Endothelial cell of umbilical vein (primary cell): ENCODE results near the gene NGEF. TPM values are rescaled to one million over a fixed set of nuclear protein-coding genes. Genes with fewer than 3 reads are reported as not detected.

Source experiments
- BruUV-seq: library from RNA; stranded (reverse); fragments of 400-500 nt; replicated peaks from 2 replicates; lab custom pipeline; 2021; lab: Mats Ljungman, UMichigan
- CTCF ChIA-PET: fragments of 300-600, 350-600 bp; sonication (Branson Sonifier 250); formaldehyde crosslinking; loops from one replicate; lab custom pipeline; 2021; ENCODE audit warnings: antibody characterized with exemption, inconsistent platforms; lab: Charles Lee
- POLR2A ChIA-PET: fragments of 300-600, 350-600 bp; sonication (Branson Sonifier 250); formaldehyde crosslinking; loops from one replicate; lab custom pipeline; 2021; ENCODE audit warnings: antibody characterized with exemption, inconsistent platforms; lab: Charles Lee
- DNase-seq: peaks from one replicate; pipeline ENCODE4 v3.0.0-alpha.2; 2011; ENCODE audit warnings: low read depth, low spot score
- FAIRE-seq: peaks from 2 replicates; lab custom pipeline; 2011; peaks lifted over from hg19 to GRCh38; lab: Jason Lieb, UNC
- H2AFZ ChIP-seq: 2 replicates; pipeline ENCODE4 v1.6.0; 2012; ENCODE audit warnings: low read depth, low read length, control low read depth, inconsistent platforms
- H3K27ac ChIP-seq: 2 replicates; pipeline ENCODE4 v1.5.1; 2011; ENCODE audit warnings: low read depth, mild to moderate bottlenecking, control low read depth, low read length, moderate library complexity; ENCODE audit not compliant: insufficient read depth
- H3K27me3 ChIP-seq, 2 experiments: 2 replicates each; pipeline versions ENCODE4 v1.6.0 to v1.6.1; 2011; ENCODE audit warnings: low read length in 2 of 2, mixed read lengths in 1 of 2; ENCODE audit not compliant: control insufficient read depth in 2 of 2, insufficient read depth in 2 of 2
- H3K36me3 ChIP-seq, 2 experiments: 2 replicates in 1 of 2; 3 replicates in 1 of 2; pipeline ENCODE4 v1.5.1; 2011; ENCODE audit warnings: low read length in 2 of 2, mild to moderate bottlenecking in 1 of 2, moderate library complexity in 1 of 2; ENCODE audit not compliant: control insufficient read depth in 2 of 2, insufficient read depth in 2 of 2; ENCODE audit errors: extremely low read depth in 1 of 2
- H3K4me1 ChIP-seq: 3 replicates; pipeline ENCODE4 v1.5.1; 2011; ENCODE audit warnings: mild to moderate bottlenecking, low read length; ENCODE audit not compliant: control insufficient read depth, insufficient read depth; ENCODE audit errors: extremely low read depth
- H3K4me2 ChIP-seq: 2 replicates; pipeline ENCODE4 v1.6.1; 2011; ENCODE audit warnings: low read length, control low read depth, mixed read lengths; ENCODE audit not compliant: insufficient read depth
- H3K4me3 ChIP-seq, 3 experiments: fragments of 200-600 bp in 1 of 3; sonication (generic), shearing (Covaris generic) in 1 of 3; replicated peaks in 1 of 3; 2 replicates each; pipeline ENCODE4 v1.5.1; 2011 to 2016; ENCODE audit warnings: control low read depth in 3 of 3, low read length in 3 of 3, mild to moderate bottlenecking in 2 of 3, inconsistent platforms in 1 of 3, low read depth in 1 of 3, moderate library complexity in 1 of 3; ENCODE audit not compliant: insufficient read depth in 1 of 3
- H3K79me2 ChIP-seq: 2 replicates; pipeline ENCODE4 v1.6.0; 2012; ENCODE audit warnings: low read length, inconsistent platforms; ENCODE audit not compliant: control insufficient read depth, insufficient read depth
- H3K9ac ChIP-seq: replicated peaks from 2 replicates; pipeline ENCODE3; 2011; ENCODE audit warnings: low read length, control low read depth; ENCODE audit not compliant: insufficient read depth; ENCODE audit errors: extremely low read depth
- H3K9me1 ChIP-seq: replicated peaks from 3 replicates; pipeline ENCODE4 v1.6.0; 2011; ENCODE audit warnings: mild to moderate bottlenecking, low read length; ENCODE audit not compliant: control insufficient read depth, insufficient read depth; ENCODE audit errors: extremely low read depth
- H3K9me3 ChIP-seq: replicated peaks from 2 replicates; pipeline ENCODE4 v1.5.1; 2012; ENCODE audit warnings: low read length, inconsistent platforms; ENCODE audit not compliant: control insufficient read depth, insufficient read depth
- H4K20me1 ChIP-seq: replicated peaks from 2 replicates; pipeline ENCODE3; 2011; ENCODE audit warnings: mild to moderate bottlenecking, low read length; ENCODE audit not compliant: control insufficient read depth, insufficient read depth; ENCODE audit errors: extremely low read depth
- CTCF ChIP-seq, 2 donors: IDR thresholded peaks; 1 replicate in 1 of 2; 2 replicates in 1 of 2; pipeline ENCODE4 v1.5.1; 2011; ENCODE audit warnings: low read length in 2 of 2, mild to moderate bottlenecking in 2 of 2, moderate library complexity in 2 of 2, control low read depth in 1 of 2, inconsistent platforms in 1 of 2, low read depth in 1 of 2; ENCODE audit not compliant: insufficient read depth in 1 of 2; ENCODE audit errors: extremely low read depth in 1 of 2
- EZH2 ChIP-seq: IDR thresholded peaks from 2 replicates; pipeline ENCODE4 v1.6.1; 2012; ENCODE audit warnings: borderline replicate concordance, low read depth, mild to moderate bottlenecking, moderate library complexity, low read length, inconsistent platforms; ENCODE audit not compliant: severe bottlenecking
- FOS ChIP-seq: IDR thresholded peaks from 2 replicates; pipeline ENCODE4 v1.6.1; 2011; ENCODE audit warnings: mild to moderate bottlenecking, low read length, moderate library complexity, borderline replicate concordance; ENCODE audit not compliant: insufficient read depth
- GATA2 ChIP-seq: IDR thresholded peaks from 2 replicates; pipeline ENCODE4 v1.7.0; 2011; ENCODE audit warnings: low read depth, mild to moderate bottlenecking, moderate library complexity, mixed read lengths, low read length; ENCODE audit not compliant: insufficient read length, insufficient read depth
- JUN ChIP-seq: IDR thresholded peaks from 2 replicates; pipeline ENCODE4 v1.6.1; 2011; ENCODE audit warnings: borderline replicate concordance, low read depth; ENCODE audit not compliant: insufficient read length, insufficient read depth
- MAX ChIP-seq: IDR thresholded peaks from 2 replicates; pipeline ENCODE4 v1.6.1; 2011; ENCODE audit not compliant: insufficient read depth, insufficient read length
- MYC ChIP-seq: IDR thresholded peaks from one replicate; pipeline ENCODE4 v1.6.1; 2011; ENCODE audit warnings: mild to moderate bottlenecking, low read depth, low read length
- POLR2A ChIP-seq: IDR thresholded peaks from 2 replicates; pipeline ENCODE4 v1.6.1; 2012; ENCODE audit warnings: low read depth, mild to moderate bottlenecking, control low read depth, low read length
- POLR2AphosphoS5 ChIP-seq: IDR thresholded peaks from 2 replicates; pipeline ENCODE4 v1.6.1; 2012; ENCODE audit warnings: low read depth, mild to moderate bottlenecking, control low read depth, low read length, moderate library complexity; ENCODE audit not compliant: insufficient read depth
- dilution Hi-C: fragments of 300-500 bp; cut with MboI; formaldehyde crosslinking; loops from one replicate; pipeline ENCODE4 v1.15.0; 2019; ENCODE audit warnings: low sequenced_read_pairs; ENCODE audit not compliant: extremely low pct_ligation_motif_present
- intact Hi-C: fragments of 100-400 bp; cut with micrococcal nuclease; formaldehyde crosslinking; loops from one replicate; pipeline ENCODE4 v1.10.0; 2022
- polyA plus RNA-seq, 4 experiments: library from polyadenylated mRNA; depleted of rRNA in 3 of 4; stranded (reverse) in 3 of 4; unstranded in 1 of 4; fragments of >200 nt; gene quantifications; 2 replicates each; pipeline versions ENCODE4 v1.2.1 to v1.2.3, GENCODE V29; 2011 to 2012; ENCODE audit warnings: missing spikeins in 1 of 4
- total RNA-seq: library from RNA; stranded (reverse); gene quantifications from 2 replicates; pipeline ENCODE4 v1.2.3, GENCODE V29; 2021

The NGEF gene
- total and polyA plus RNA-seq, 2 donors (not counting 3 experiments of a cell fraction or from before 2014, with no cell fraction given), result 0.22 to 0.41 TPM

DNA sequence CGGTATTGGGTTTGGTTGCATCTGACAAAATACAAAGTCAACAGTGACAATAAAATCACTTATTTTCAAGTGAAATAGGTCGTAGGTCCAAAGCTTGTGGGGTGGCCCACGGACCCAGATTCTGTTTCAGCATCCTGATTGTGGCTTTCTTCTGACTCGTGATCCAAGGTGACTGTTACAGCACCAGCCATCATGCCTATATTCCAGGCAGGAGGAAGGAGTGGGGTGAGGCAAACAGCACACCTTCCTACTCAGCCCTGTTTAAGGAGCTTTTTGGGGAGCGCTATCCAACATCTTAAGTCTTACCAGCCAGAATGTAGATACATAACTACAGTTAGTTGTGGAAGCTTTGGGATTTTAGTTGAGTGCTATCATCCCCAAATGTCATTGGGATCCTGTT, 151.7 kb downstream of the NGEF start:
- Histone ChIP-seq H3K9me1 (no peaks in the 10 kb centered on the region), H3K9me3 (no peaks in the 10 kb centered on the region), H3K4me2 (no peak overlapping the region), H3K79me2 (no peaks in the 10 kb centered on the region), H3K4me1 (no peaks in the 10 kb centered on the region), H4K20me1 (no peaks in the 10 kb centered on the region), H3K4me3 (no peak overlapping the region), H3K36me3 (peaks cover 3 to 20% of the 10 kb centered on the region in 2 experiments), H3K27ac (no peak overlapping the region), H3K27me3 (no peaks in the 10 kb centered on the region), H3K9ac (no peak overlapping the region), H2AFZ (no peak overlapping the region)
- BruUV-seq, result no TSS peak
- no peak for FAIRE-seq
- no peak for DNase-seq
- no peak for TF ChIP-seq GATA2
- no peak for TF ChIP-seq JUN
- no peak for TF ChIP-seq CTCF (IDR thresholded peaks at IDR 0.05; ENCODE audit: extremely low read depth in 1 of 2, insufficient read depth in 1 of 2, low read depth in 1 of 2, low read length in 2 of 2)
- no peak for TF ChIP-seq EZH2
- TF ChIP-seq MYC, result no peak
- TF ChIP-seq FOS, result no peak
- no peak for TF ChIP-seq MAX
- no peak for TF ChIP-seq POLR2A
- no peak for TF ChIP-seq POLR2AphosphoS5
- ChIA-PET CTCF (no interaction called here), POLR2A (no interaction called here)
- dilution Hi-C loops, result no loop called here
- intact Hi-C loops, result no loop called here
